SW 1271 (cell line): ENCODE measurements around the gene TDRD1.

Source experiments
- DNase-seq, 2 experiments: peaks; one replicate each; lab custom pipeline; 2025; lab: John Stamatoyannopoulos, UW

Gene TDRD1

GRCh38 chr10:114239117-114239993 lies 60.2 kb downstream of the TDRD1 start, which contains the start of gene VWA2:
Gene VWA2 (plus strand): TSS chr10:114239254. CDS start chr10:114248714, 9,460 bp downstream.
- no peak for DNase-seq

GRCh38 chr10:114239994-114240345 lies 60.8 kb downstream of the TDRD1 start:
- no peak for DNase-seq

- DNase-seq, result no peak
These were observed 63.1 kb downstream of the TDRD1 start for GRCh38 chr10:114242235-114242634.

- DNase-seq, result no peak
These were observed 64.5 kb downstream of the TDRD1 start for GRCh38 chr10:114243661-114244060.

GRCh38 chr10:114244126-114244525 lies 65.0 kb downstream of the TDRD1 start:
- DNase-seq, result no peak

GRCh38 chr10:114245121-114245791 lies 66.1 kb downstream of the TDRD1 start:
- DNase-seq, result no peak

- no peak for DNase-seq
These were observed 67.6 kb downstream of the TDRD1 start for GRCh38 chr10:114246679-114247305.

GRCh38 chr10:114250236-114250635 lies 71.1 kb downstream of the TDRD1 start:
- no peak for DNase-seq

- no peak for DNase-seq
These were observed 71.6 kb downstream of the TDRD1 start for GRCh38 chr10:114250716-114251115.

GRCh38 chr10:114252092-114252491 lies 72.9 kb downstream of the TDRD1 start:
- no peak for DNase-seq

- peak in 1 of 2 experiments; percentile 2 for DNase-seq
These were observed 73.7 kb downstream of the TDRD1 start for GRCh38 chr10:114252883-114253282.

- DNase-seq, result no peak
These were observed 76.1 kb downstream of the TDRD1 start for GRCh38 chr10:114255227-114255626.

GRCh38 chr10:114256008-114256765 lies 77.0 kb downstream of the TDRD1 start:
- no peak for DNase-seq

- DNase-seq, result no peak
These were observed 77.7 kb downstream of the TDRD1 start for GRCh38 chr10:114256822-114257221.

- no peak for DNase-seq
These were observed 78.3 kb downstream of the TDRD1 start for GRCh38 chr10:114257498-114257897.

- no peak for DNase-seq
These were observed 79.2 kb downstream of the TDRD1 start for GRCh38 chr10:114258274-114258840.

GRCh38 chr10:114259824-114260223 lies 80.7 kb downstream of the TDRD1 start:
- no peak for DNase-seq

GRCh38 chr10:114260366-114260765 lies 81.2 kb downstream of the TDRD1 start:
- DNase-seq, result no peak

GRCh38 chr10:114261076-114261475 lies 81.9 kb downstream of the TDRD1 start:
- DNase-seq, result no peak

GRCh38 chr10:114262496-114262895 lies 83.3 kb downstream of the TDRD1 start:
- DNase-seq, result no peak

GRCh38 chr10:114265392-114266053 lies 86.4 kb downstream of the TDRD1 start:
- no peak for DNase-seq
